Activated CD8-positive, alpha-beta memory T cell treated with anti-CD3 and anti-CD28 coated beads, Interleukin-2, amount 50 U/mL, for 24 hours (primary cell): ENCODE data around the gene SUPT3H.

Source experiments
- DNase-seq: peaks from one replicate; pipeline ENCODE4 v3.0.0-alpha.2; 2020; ENCODE audit errors: extremely low read depth

The SUPT3H gene

DNA sequence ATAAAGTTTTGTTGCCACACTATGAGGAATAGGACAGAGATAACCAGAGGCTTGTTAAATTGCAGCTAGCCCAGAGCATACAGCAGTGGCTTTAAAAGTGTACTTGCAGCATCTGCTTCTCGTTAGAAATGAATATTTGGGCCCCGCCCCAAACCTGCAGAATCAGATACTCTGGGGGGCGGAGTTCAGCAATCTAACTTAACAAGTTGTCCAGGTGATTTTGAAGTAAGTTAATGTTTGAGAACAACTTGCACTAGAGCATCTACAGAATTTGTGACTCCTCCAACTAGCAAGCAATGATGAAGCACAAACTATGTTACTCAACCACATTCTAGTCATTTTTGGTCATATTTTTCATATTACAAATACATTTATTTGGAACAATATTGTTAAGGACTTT is 10.6 kb upstream of the SUPT3H start:
- DNase-seq, result no peak

GRCh38 chr6:45387236-45387635 is 9.5 kb upstream of the SUPT3H start:
- no peak for DNase-seq

GRCh38 chr6:45386501-45386900 is 8.8 kb upstream of the SUPT3H start:
- DNase-seq, result no peak

- no peak for DNase-seq
Observed at GRCh38 chr6:45382391-45382790, 4.7 kb upstream of the SUPT3H start.

DNA sequence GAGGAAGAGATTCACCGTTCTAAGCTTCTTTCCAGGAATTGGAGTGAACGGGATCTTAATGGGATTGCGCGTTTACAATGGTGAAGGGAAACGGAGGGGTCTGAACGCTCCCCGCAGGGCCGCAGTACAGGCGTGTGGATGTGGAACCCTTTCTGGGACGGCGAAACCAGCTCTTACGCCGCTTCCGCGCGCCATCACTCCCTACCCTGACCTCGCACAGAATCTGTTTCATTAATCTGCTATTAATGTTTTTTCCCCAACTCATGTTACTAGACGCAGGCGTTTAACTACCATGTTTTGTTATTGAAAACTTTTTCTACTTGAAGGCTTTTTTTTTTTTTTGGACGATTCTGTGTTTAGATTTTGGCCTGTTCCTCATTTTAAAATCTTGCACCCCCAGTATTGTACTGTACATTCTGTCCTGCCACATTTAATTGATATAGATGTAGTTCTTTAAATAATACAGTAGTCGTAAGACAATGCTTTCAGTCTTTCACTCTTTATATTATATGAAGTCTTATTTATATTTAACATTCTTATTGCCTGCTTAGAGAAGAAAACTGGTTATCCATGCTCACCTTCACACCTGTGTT is 696 bp upstream of the SUPT3H start:
- DNase-seq, result no peak

DNA sequence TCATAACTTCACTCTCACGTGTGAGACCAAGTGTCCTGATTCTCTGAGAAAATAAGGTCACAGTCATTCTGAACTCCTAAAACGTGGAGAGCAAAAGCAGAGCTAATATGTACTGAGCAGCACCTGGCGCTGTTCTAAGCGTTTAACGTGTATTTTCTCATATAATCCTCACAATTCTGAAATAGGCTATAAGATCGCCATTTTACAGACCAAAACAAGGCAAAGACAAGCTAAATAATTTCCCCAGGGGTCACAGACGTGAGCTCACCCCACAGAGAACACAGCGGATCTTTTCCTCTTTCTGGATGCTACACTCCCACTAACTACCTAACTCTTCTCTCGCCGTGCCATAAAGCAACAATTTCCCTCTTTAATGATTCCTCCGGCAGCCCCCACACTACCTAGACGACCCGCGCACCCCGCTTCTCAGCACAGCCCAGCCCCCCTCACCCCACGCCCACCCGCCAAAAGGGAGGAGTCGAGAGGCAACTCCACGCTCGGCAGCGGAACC is 636 bp downstream of the SUPT3H start:
- no peak for DNase-seq

DNA sequence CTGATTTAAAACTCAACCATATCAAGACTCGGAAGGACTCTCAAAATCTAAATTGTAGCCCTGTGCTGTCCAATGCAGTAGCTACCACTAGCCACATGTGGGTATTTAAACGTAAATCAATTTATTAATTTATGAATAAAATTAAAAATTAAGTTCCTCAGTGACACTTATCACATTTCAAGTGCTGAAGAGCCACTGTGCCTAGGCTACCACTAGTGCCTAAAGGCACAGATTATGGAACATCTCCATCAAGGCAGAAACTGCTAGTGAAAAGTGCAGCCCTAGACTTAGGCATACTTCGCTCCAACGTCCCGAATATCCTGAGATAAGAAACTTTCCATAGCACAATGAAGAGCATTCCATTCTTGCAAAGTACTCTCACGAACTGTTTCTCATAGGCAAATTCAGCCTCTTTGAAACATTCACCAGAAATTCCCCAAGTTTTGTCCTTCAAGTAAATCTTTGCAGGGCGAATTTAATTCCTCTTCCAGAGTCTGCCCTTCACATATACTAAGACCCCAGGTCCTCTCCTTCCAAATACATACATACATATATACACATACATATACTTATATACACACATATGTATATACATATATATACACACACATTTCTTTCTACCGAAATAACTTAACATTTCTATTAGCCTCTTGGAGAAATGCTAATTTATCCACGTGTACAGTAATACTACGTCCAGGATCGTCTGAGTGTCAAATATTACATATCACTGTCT is 1.3 kb downstream of the SUPT3H start:
- no peak for DNase-seq

- no peak for DNase-seq
Observed at GRCh38 chr6:45375449-45375848, 2.3 kb downstream of the SUPT3H start.

- no peak for DNase-seq
Observed at GRCh38 chr6:45371924-45372573, 5.7 kb downstream of the SUPT3H start.

DNA sequence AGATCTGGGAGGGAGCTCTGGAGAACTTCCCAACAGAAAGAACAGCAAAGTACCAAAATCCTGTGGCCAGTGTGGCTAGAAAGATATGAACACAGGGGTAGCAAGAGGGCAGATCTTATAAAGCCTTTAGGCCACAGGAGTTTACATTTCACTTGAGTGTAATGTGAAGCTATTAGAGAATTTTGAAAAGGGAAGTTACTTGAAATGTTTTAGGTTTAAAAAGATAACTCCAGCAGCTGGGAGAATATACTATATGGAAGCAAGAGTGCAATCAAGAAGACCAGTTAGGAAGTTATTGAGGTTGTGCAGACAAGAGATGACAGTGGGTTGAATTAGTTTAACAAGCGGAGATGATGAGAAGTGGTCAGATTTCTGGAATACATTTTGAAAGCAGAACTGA is 7.9 kb downstream of the SUPT3H start:
- DNase-seq, result no peak

GRCh38 chr6:45367999-45368398 is 9.7 kb downstream of the SUPT3H start:
- DNase-seq, result no peak

GRCh38 chr6:45366534-45366933 is 11.2 kb downstream of the SUPT3H start:
- DNase-seq, result no peak

DNA sequence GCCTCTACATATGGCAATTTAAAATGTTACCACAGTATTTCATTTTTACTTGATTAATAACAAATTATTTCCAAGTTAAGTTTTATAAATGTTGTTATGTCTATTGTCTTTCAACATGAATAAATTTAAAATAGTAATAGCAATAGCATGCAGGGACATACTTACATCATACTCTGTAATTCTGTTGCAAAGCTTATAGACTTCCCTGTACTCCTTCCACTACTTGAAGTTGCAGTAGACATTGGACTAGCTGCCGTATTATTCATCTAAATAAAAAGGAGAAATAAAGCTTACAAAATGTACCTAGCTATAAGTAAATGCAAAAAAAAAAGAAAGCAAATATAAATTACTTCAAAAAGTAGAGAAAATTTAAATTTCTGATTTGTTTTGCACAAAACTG is 12.7 kb downstream of the SUPT3H start:
- DNase-seq, result no peak

DNA sequence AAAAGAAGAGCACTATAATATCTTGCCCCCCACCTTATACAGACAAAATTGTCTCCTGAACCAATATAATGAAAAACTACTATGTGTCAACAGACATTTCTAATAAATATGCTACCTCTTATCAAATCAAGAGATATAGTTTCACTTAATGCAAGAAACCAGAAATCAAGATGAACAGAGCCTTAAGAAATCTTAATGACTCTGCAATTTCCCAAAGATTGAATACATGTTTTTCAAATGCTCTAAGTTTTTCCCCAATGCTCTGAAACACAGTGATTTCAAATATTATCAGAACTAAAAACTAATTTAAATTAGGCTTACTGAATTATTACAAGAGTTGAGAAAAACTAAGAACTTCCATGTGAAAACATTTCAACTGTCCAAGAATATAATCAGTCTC is 13.3 kb downstream of the SUPT3H start:
- no peak for DNase-seq

DNA sequence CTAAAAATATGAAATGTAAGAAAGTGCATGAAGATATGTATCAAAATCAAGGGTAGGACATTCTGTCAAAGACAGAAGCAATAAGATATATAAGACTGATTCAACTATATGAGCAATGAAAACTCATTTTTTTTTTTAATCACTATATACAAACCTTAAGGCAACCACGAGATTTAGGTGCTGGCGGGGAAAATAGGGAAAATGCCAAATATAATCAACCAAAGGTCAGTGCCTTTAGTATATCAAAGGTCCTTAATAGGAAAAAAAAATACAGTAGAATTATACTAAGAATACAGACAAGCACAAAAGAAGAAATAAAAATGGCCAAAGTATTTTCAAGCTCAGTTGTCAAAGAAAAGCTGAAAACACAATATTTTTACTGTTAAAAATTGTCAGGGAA is 24.1 kb downstream of the SUPT3H start:
- DNase-seq, result no peak

GRCh38 chr6:45351667-45352066 is 26.1 kb downstream of the SUPT3H start:
- no peak for DNase-seq

GRCh38 chr6:45351076-45351475 is 26.7 kb downstream of the SUPT3H start:
- no peak for DNase-seq

GRCh38 chr6:45350186-45350710 is 27.5 kb downstream of the SUPT3H start:
- no peak for DNase-seq

DNA sequence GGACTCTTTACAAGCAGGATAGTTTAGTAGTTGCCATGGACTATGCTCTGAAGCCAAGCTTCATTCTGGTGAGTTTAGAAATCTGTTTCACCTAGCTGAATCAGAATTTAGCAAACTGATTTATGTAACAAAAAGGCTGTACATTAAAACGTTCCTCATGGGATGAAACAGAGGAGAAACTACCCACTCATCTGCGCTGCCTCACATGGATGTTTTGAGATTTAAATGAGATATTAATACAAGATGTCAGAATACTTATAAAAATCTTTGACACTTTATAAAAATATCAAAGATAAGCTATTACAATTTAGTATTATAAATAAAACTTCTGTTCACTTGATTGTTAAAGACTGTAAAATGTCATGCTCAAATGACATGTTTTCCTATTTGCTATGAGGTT is 32.8 kb downstream of the SUPT3H start:
- no peak for DNase-seq

- DNase-seq, result no peak
Observed at GRCh38 chr6:45328523-45328922, 49.2 kb downstream of the SUPT3H start.

DNA sequence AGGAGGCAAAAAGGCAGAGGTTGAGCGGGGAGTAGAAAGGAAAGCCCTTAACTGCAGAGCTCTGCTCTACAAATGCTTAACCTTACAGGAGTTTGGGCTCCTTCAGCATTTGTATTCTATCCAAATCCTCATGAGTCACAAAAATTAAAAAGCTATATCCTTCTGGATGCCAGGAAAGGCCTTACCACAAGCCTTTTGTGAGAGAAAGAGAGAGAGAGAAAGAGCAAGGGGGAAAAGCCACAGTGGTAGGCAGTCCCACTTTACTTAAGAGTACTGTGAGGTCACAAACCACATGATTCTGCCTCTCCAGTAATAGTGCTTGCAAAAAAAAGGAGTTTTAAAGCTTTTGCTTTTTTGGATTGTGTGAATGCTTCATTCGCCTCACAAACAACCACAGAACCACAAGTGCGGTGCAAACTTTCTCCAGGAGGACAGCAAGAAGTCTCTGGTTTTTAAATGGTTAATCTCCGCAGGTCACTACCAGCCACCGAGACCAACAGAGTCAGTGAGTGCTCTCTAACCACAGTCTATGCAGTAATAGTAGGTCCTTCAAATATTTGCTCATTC is 49.7 kb downstream of the SUPT3H start, which contains the start of gene RUNX2:
Gene RUNX2 (plus strand): TSS at position 375 of the 567 bp plus-strand sequence. CDS start 397 bp downstream, outside the sequence.
- DNase-seq, result no peak

GRCh38 chr6:45326698-45327417 is 50.9 kb downstream of the SUPT3H start:
- DNase-seq, result no peak
